ENCODE results near the gene CIAO2A.
"Not testable (repeated sequence)": the region's sequence is repeated elsewhere in the genome, so short reads cannot be mapped to it uniquely, and the experiment has no call there.

Gene CIAO2A, protein sequence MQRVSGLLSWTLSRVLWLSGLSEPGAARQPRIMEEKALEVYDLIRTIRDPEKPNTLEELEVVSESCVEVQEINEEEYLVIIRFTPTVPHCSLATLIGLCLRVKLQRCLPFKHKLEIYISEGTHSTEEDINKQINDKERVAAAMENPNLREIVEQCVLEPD

DNA sequence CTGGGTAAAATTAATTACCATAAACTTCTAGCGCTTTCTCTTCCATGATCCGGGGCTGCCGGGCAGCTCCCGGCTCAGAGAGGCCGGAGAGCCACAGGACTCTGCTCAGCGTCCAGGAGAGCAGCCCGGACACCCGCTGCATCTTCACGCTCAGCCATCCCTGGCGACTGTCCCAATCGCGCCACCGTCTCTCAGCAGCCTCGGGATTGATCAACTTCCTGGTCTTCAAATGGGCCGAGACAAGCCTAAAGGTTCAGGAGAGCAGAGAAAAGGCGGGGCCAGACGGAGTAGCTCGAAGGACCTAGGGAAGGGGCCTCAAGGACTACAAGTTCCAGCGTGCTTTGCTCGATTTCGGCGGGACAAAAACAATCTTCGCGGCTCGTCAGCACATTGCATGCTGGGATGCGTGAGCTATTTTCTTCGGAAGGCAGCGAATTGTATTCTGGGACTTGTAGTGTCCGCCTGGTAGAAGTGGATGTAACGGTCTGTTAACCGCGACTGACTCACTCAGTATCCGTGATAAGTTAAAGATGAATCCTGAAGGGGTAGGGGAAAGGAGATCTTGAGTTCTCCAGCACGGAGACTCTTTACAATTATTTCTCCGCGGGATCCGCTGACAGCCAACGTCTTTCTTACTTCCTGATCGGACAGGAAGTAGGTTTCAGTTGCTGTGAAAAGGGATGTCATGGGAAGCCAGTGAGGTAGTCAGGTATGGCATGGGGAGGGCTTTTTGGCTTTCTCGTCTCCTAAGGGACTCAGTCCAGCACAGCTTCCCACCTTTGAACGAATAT, at the start of gene CIAO2A:
Gene CIAO2A, minus strand, starts transcription at position 212 of the 791 bp plus-strand sequence. Its CDS starts 70 bp downstream, at position 142.
- peak; percentile 100 for DNase-seq

DNA sequence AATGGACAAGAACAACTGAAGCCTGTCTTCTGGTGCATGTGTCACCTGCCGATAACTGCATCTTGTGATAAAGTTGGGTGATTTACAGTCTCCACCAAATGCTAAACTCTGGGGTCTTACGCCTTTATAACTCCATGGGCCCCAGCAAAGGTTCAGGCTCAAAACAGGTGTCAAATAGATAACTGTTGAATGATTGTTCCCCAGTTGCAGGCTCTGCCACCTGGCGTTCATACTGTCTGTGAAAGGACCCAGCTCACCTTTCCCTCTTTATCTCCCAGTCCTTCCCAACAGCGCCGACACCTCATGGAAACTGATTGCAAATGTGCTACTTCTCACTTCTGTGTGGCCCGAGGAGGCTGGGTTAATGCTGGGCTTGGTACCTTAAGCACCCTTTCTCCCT, 49.6 kb upstream of the CIAO2A start:
- DNase-seq: no peak

DNA sequence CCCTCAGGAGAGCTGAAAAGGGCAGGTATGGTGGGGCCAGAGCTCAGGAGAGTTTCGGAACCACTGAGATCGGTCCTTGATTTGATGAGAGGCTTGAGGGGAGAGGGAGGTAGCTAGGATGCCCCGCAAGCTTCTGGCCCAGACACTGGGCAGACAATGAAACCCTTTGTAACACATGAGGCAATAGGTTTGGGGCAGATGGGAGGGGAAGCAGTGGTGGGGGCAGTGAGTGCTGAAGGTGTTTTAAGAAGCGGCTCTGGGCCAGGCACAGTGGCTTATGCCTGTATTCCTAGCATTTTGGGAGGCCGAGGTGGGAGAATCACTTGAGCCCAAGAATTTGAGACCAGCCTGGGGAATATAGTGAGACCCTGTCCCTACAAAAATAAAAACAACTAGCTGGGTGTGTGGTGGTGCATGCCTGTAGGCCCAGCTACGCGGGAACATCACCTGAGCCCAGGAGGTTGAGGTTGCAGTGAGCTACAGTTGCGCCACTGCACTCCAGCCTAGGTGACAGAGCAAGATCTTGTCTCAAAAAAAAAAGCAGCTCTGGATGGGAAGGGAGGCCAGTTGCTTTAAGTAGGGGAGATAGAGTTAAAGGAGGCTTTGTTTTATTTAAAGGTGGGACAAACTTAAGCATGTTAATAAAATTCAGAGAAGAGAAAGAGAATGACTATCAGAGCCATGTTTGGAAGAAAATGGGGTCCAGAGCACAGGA, 48.3 kb upstream of the CIAO2A start:
- no peak for DNase-seq

DNA sequence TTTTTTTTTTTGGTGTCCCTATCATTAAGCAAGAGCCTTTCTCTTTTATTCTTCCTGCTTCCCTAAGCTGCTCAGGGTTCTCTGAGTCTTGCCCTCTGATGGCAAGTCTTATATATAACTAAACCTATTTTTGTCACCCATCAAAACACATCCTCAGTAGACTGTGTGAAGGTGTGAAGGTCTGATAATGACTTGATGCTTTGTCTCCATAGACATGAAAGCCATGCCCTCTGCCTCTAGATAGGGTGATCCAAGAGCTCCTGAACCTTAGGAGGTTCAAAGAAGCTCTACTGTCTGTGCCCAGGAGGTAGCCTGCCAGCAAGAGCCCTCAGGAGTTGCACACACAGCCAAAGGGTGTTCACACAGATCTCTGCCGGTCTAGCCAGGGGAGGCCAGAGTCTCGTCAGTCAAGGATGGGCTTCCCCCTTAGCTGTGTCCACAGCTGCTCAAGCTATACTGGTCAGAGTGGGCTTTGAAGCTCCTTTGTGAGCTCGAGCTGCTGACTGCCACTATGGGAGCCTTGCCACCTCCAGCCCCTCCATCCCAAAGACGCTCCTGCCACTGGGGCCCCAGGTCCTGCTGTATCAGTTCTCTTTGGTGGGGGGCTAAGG, 44.8 kb upstream of the CIAO2A start:
- DNase-seq: no peak

DNA sequence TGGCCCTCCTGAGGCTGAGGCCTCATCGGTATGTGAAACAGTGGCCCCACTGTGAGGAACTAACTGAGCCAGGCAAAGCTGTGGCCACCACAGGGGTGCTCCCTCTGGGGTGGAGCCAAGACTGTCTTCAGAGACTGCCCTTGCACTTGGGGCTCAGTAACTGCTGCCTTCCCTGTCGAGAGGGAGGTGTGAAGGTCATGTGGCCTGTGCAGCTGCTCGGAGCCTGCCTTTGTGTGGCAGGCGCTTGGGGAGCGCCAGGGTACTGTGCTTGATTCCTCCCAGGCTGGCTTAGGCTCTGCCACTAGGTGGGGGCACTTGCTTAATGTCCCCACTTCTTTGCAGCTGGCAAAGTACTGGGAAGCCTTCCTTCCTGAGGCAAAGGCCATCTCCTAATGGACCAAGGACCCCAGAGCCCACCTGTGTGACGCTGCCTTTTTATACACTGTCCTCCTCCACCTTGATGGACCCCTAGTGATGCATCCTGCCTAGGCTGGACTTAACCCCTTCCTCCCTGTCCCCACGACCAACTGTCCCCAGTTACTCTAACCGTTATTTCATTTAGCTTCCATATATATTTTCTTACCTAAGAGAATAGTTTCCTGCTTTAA, 43.7 kb upstream of the CIAO2A start:
- no peak for DNase-seq

DNA sequence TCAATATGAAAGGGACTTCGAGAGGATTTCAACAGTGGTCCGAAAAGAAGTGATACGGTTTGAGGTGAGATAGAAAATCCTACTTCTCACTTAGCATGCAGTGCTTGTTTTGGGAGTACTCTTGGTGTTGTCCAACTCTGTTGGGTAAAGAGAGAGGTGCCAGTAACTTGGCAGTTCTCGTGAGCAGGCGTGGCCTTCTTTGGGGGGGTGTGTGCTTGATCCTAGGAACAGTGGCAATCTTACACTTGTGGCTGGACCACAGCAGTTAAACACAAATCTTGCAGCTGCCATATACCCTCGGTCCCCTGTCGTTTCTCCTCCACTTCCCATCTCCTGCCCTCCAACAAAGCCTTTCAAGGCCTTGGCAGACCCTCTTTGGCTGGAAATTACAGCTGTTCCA, 42.7 kb upstream of the CIAO2A start:
- DNase-seq: no peak

DNA sequence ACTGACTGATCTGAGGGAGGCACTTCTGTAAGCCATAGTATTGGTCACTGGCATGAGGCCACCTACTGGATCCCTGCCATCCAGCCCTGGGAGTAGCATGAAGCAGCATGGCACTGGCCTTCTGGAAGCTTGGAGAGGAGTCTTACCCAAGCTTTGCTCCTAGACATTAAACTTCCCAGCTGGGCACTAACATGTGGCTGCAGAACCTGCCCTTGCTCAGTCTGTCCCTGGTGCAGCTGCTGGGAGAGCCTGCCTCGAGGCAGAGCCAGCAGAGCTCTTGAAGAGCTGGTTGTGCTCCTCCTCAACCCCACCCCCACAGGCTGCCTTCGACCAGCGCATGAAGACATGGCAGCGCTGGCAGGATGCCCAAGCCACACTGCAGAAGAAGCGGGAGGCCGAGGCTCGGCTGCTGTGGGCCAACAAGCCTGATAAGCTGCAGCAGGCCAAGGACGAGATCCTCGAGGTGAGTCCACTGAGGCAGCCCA, 40.7 kb upstream of the CIAO2A start:
- DNase-seq: no peak

DNA sequence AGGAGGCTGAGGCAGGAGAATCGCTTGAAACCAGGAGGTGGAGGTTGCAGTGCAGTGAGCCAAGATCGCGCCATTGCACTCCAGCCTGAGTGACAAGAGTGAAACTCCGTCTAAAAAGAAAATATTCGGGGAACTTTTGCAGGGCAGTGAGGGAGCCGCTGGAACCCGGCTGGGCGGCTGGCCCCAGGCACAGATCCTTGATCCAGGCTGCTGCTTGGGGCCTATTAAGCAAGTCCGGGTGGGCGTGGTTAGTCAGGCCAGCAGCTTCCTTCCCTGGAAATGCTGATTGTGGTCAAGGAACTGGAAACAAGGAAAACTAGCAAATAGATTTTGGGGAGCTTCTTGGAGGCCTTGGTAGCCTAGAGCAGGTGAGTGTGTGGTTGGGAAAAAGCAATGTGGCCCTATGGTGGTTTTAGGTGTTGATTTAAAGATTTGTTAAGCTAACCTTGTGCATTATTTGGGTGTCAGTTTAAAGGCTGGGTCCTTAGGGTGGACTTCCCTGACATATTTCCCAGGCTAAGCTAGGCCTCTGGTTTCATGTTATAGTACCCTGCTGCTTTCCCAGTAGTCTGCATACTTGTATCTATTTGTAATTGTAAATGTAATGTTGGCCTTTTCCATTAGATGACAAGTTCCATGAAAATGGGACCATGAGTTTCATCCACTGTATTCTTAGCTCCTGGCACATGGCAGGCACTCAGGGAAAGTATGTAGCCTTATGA, 40.1 kb upstream of the CIAO2A start:
- no peak for DNase-seq

DNA sequence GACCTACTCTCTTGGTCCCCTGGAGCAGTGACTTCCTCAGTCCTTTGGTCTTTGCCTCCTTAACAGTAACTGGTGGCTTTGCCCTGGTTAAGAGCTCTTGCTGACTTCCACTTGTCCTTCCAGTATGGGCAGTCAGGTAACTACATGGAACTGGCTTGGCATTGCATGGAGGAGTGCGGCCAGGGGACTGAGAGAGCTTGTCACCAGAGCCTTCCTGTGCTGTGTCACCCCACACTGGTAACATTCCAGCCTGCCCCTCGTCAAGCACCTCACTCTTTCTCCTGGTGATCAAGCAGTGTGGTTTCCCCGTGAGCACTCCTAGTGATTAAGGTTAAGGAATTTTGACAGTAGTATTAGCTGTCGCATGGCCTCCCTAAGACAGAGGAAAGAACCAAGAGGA, 38.6 kb upstream of the CIAO2A start:
- DNase-seq: no peak

DNA sequence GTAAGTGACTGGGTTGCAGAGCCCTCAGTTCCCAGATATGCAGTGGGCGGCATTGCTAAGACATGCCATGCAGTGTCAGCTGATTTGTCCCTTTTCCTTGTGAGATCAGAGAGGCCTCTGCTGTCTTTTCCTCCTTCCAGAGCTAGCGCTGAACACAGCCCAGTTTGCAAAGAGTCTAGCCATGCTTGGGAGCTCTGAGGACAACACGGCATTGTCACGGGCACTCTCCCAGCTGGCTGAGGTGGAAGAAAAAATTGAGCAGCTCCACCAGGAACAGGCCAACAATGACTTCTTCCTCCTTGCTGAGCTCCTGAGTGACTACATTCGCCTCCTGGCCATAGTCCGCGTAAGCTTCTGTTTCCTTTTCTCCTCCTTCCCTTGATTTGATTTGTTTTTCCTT, 37.9 kb upstream of the CIAO2A start:
- DNase-seq: no peak

DNA sequence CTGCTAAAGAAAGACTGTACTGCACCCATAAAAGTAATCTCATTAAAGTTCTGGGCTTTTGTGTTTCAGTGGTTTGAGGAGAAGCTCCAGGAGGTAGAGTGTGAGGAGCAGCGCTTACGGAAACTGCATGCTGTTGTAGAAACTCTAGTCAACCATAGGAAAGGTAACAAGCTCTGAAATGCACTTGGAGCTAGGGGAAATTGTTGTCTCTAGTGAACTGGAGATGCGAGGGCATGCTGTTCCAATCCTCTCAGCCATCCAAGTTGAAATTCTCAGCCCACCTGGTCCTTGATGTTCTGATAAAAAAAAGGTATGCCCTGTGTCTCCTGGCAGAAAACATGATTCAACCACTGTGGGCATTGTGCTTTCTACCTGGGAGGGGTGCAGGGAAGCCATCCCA, 36.5 kb upstream of the CIAO2A start:
- no peak for DNase-seq

DNA sequence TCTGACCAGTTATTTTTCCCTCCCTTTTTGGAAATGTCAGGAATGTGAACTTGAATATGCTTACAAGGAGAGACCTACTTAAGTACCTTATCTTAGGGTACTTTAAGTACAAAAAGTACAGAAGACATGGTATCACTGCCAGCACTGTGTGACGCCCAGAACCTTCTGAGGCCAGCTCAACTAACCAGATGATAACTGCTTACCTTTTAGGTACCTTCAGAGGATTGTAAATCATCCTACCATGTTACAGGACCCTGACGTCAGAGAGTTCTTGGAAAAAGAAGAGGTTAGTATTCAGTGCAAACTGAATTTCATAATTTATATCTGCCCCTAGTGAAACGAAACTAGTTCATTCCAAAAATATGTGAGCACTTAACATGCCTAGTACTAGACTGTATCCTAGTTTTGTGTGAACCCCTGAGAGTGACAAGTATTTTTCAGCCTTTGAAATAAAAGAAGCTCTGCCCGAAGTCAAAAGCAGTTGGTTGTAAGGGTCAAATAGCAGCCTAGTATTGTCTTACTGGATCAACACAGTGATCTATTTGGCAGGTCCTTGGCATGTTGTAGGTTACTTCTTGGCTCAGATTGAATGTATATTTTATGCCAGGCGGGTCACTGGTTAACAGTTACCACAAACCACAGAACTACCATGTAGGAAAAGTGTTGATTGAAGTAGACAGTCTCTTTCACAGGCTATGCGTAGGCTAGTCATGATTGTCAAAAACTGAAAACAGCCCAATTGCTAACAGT, 34.1 kb upstream of the CIAO2A start:
- no peak for DNase-seq

DNA sequence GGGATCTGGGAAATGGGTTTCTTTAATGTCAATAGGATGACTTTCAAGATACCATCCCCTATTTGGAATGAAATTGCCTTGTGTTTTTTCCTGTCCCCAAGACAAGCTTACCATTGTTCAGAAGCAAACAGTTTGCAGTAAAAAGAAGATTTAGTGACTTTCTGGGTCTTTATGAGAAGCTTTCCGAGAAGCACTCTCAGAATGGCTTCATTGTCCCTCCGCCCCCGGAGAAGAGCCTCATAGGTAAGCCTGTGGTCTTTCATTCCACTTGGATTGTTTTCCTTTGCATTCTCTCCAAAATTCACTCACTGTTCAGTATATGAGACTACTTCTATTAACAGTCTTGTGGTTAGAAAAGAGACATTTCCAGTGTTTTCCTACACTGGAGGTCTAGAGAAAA, 32.3 kb upstream of the CIAO2A start:
- no peak for DNase-seq

DNA sequence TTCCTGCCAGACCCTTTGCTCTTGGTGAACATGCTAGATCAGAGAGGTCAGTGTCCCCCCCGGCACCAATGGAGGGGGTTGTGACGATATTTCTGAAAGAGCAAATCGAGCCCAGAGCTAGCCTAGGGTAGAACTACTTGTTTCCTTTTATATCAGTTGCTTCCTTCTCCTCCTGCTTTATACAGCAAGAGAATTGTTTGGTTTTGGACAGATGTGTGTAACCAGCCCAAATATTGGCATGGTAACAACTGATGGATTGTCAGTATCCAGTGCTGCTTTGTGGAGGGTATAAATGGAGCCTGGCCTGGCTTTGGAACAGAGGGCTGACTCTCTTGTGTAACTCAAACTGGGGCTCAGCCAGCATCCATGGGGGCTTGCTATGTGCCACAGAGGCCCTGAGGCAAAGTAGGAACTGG, 29.3 kb upstream of the CIAO2A start:
- DNase-seq: no peak

DNA sequence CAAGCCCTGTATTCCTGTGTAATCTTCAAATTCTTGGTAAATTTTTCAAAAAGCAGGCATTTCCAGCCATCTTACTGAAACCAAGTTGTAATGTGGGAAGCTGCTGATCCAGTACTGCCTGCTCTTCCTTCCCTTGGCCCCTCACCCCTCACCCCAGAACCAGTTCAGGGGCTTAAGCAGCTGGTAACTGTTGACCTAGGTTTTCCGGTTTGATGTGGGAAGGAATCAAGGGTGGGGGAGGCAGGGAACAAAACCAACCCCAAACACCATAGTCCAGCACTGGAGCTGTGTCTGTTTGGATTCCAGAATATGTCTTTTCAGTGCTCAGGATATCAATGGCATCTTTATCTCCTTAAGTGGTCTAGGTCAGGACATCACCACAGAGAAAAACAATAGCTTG, 28.8 kb upstream of the CIAO2A start:
- no peak for DNase-seq

DNA sequence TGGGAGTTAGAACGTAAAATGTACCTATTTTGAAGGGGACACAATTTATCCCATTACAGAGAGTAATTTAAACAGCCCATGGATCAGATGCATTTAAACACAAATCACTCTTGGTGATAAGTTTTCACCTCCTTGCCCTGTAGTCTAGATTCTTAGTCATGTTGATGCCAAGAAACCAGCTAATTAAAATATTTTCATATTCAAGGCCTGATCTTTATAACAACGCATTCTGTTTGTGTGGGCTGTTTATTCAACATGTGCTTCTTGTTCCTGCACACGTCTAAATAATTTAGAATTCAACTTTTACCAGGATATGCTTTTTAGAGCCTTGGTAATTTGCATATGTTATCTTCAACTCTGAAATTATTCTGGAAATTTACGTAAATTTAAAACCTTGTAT, 28.0 kb upstream of the CIAO2A start:
- DNase-seq: no peak

DNA sequence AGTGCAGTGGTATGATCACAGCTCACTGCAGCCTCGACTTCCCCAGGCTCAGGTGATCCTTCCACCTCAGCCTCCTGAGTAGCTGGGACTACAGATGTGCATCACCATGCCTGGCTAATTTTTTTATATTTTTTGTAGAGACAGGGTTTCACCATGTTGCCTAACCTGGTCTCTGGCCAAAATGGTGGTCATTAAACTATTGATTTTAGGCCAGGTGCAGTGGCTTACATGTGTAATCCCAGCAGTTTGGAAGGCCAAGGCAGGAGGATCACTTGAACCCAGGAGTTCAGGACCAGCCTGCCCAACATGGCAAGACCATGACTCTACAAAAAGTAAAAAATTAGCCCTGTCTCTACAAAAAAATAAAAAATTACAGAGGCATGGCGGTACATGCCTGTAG, 26.7 kb upstream of the CIAO2A start:
- DNase-seq: not testable (repeated sequence)

DNA sequence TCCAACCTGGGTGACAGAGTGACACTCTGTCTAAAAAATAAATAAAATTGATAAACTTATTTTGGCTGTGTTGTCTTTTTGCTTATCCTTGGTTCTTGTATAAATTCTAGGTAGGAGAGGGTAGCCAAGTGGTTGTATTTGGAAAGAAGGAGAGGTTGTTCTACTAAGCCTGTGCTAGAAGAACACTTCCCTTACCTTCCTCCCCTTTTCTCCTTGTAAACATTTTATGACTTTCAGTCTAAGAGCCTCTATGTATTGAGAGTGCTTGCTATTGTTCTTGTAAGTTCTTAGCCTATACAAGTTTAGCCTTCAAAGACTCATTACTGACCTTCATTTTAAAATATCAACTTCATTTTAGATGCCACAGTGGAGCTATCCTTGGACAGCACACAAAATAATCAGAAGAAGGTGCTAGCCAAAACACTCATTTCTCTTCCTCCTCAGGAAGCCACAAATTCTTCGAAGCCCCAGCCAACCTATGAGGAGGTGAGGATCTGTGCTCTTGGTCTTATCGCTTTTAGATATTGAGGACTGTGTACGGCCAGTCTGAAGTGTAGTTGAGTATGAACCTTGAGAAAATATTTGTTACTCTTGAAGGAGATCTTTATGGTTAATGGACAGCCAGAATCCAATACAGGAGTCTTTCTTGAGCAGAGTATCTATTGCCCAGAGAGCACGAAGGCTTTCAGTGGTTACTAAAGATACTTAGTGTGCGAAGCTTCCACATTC, 24.3 kb upstream of the CIAO2A start:
- no peak for DNase-seq

DNA sequence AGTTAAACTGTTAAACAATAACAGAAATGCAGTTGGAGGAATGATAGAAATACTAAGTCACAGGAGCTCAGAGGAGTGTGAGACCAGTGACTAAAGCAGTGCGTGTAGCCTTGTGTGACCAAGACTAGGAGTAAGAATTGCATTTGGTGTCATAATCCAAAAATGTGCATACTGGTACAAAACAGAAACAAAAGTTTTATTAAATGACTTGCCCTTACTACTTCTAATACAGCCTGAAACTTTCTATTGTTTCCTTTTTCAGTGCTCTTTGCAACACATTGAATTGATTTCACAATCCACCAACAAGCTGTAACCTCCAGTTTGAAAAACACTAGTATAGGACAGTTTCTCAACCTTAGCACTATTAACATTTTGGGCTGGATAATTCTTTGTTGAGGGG, 19.3 kb upstream of the CIAO2A start:
- DNase-seq: no peak

DNA sequence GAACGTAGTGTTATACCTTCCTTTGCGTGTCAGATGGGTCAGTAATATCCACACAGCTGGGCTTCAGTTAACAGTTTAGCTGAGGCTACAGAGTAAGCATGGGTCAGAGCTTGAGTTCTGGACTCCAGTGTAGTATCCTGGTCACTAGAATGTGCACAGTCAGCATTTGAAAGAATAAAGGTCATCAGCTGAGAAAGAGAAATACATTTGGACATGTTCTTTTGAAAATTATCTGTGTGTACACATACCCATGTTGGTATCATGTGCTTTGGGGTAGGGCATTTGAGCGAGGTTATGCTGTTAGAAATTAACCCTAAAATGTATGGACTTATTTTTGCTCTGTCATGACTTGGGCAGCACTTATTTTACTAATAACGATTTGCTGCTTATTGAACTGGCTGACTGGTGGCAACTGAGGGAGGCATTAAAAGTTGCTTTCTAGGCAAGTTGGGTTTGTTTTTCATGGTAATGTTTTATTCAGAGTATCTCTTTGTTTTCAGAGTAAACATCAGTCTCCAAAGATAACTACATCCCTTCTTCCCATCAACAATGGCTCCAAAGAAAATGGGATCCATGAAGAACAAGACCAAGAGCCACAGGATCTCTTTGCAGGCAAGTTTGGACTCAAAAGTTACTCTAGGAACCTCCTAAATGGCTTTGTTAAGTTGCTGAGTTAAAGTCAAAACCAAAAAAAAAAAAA, 18.6 kb upstream of the CIAO2A start:
- no peak for DNase-seq
